Fibroblast of pulmonary artery (primary cell): ENCODE results near the gene SKI.

ENCODE experiments used
- DNase-seq: peaks from one replicate; pipeline ENCODE4 v3.0.0-alpha.2; 2010; ENCODE audit warnings: low read depth
- H3K4me3 ChIP-seq: replicated peaks from 2 replicates; pipeline ENCODE4 v1.5.1; 2011; ENCODE audit warnings: low read depth, mild to moderate bottlenecking, control low read depth, low read length, moderate library complexity
- CTCF ChIP-seq: IDR thresholded peaks from 2 replicates; pipeline ENCODE4 v1.5.1; 2011; ENCODE audit warnings: mild to moderate bottlenecking, control low read depth, low read length, inconsistent platforms; ENCODE audit errors: missing control alignments

Gene SKI

GRCh38 chr1:2358651-2359640, 130.8 kb downstream of the SKI start:
- no peak for DNase-seq
- no peak for TF ChIP-seq CTCF
- H3K4me3 ChIP-seq = no peak overlapping the region
